Skeletal muscle cell (primary cell): ENCODE measurements around the gene TTC31.
A peak's percentile ranks its signal among the peaks of the same experiment; 100 is the strongest.

Experiments
- DNase-seq: peaks from one replicate; pipeline ENCODE4 v3.0.0-alpha.2; 2010; ENCODE audit warnings: low read depth
- H3K4me3 ChIP-seq: 2 replicates; pipeline ENCODE4 v1.5.1; 2011; ENCODE audit warnings: low read depth, mild to moderate bottlenecking, control low read depth, low read length, moderate library complexity

Gene TTC31

GRCh38 chr2:74501335-74502071, 18.6 kb downstream of the TTC31 start:
- DNase-seq = no peak
- H3K4me3 ChIP-seq = no peak overlapping the region

- DNase-seq = no peak
- peak overlapping the region; percentile 54 for H3K4me3 ChIP-seq
These were observed 19.4 kb downstream of the TTC31 start for GRCh38 chr2:74502147-74502719.

DNA sequence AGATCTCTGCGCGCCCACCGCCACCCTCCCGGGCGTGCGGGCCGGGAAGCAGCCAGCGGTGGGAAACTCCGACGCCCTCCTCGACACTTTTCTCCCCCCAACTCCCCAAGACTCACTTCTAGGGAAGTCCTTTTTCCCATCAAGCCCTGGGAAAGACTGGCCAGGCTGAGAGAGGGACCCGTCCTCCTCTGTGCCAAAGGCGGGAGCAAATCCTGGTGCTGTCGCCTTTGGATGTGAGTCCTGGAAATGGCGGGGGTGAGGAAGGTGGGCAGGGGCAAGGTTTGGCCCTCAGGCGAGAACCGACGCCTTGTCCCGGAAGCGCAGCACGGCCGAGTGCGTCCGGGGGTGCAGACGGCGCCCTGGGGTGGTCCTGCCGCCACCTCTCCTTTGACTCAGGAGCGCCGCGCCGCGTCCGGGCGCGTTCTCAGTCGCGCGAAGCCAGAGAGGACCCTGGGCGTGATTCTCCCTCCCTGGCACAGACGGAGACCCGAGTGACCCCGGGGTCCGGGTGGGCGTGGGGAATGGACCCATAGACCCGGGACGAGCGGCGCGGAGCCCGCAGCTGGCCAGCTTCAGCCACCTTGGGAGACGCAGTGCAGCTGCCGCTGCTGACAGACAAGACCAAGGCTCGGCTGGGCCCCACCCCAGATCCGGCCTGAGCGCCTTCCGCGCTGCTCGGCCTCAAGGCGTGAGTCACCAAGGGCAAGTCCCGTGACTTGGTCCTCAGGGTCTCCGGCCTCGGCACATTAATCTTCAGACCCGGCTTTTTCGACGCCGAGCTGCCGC, 20.0 kb downstream of the TTC31 start:
- DNase-seq = peak; percentile 35

DNA sequence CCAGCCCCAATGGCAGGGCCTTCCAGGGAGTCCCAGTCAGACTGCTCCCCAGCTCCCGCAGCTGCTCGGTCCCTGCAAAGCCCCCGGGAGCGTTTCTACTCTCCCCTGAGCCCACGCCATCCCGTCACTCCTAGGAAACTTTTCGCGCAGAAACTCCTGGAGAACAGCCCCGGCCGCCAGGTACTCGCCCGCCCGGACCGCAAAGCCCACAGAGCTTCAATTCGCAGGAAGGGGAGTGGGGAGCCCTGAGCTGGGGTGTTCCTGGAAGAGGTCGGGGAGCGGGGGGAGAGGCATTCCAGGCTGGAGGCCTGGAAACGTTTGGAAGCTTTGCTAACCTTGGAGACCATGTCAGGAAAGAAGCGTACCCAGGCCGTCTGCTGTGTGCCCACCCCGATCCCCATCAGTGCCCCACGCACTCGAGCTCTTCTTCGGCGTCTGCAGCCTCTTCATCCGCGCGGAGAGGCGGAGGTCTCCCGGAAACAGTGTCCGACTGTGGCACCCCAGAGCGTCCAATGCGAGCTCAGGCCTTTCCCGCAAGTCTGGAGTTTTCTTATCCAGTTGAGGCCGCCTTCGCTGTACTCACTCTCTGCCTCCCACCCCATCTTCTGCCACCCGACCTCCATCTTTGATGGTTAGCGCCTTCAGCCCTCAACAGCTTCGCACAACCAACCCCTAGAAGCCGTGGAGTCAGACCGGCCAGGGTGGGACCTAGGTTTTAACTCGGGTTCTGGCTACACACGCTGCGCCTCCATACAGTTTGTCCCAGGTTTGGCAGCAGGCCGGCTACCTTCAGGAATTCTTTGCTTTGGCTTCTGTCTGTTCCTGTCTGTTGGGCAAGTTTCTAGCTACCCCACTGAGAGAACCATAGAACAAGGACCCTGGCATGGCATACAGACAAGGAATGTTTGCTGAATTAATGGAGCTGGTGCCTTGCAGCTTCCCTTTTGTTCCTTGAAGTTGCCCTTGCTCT, 20.9 kb downstream of the TTC31 start:
- DNase-seq = no peak
- peak overlapping the region; percentile 54 for H3K4me3 ChIP-seq

More for the DNA sequence above, 20.0 kb downstream of the TTC31 start:
- peak overlapping the region; percentile 54 for H3K4me3 ChIP-seq

DNA sequence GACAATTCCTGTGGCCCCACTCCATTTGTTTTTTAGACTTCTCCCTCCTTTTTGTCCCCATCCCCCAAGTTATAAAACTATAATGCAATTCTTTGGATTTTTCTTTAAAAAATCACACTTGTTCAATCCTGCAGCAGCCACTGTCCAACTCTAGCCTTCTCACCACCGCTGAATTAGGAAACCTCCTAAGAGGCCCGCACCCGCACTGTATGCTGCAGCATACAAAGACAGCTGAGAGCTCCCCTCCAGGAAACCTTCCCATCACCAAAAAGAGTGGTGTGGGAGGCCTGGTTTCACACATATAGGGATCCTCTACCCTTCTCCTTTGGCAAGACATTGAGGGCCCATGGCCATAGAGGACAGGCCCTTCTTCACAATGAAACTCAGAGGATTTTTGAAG, 21.7 kb downstream of the TTC31 start:
- no peak for DNase-seq
- H3K4me3 ChIP-seq = no peak overlapping the region

DNA sequence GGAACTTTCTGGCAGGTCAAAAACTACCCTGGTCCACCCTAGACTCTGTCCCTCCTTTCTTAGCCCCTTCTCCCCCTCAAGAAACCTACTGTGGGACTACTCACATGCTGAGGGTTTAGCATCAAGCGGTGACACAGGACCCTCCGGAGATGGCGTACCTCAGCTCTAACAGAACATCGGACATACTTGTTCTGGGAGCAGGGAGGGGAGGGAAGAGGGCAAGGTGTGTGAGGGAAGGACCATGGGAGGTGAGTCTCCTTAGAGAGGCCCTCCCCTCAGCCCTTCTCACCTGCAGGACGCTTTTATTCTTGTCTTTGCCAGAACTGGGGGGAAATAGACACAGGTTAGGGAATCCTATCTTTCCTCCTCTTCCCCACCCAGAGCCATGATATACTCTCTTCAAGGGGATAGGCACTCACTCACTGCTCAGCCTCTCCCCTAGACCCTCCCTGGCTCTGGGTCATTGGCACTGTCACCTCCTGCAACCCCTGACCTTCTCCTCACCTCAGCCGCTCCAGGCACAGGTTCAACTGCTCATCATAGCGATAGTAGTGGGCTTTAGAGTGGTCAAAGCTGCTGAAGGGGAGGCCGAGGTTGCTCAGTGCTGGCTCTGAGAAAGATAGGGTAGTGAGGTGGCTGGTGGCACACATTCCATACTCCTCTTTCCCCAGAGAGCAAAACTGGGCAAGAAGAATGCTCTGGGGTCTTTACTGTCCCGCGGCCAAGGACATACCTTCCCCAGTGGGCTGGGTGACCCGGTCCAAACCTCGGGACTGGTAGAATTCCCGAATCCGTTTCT, 22.8 kb downstream of the TTC31 start:
- no peak for DNase-seq
- peak overlapping the region; percentile 5 for H3K4me3 ChIP-seq

GRCh38 chr2:74507145-74507925, 24.5 kb downstream of the TTC31 start, which contains the start of gene PCGF1:
Gene PCGF1, minus strand, starts transcription at chr2:74507695. Its CDS starts 27 bp downstream, at chr2:74507668.
- peak within 1 kb of the TSS; percentile 89 for H3K4me3 ChIP-seq
- DNase-seq = peak; percentile 90

- DNase-seq = no peak
- H3K4me3 ChIP-seq = peak overlapping the region; percentile 89
These were observed 25.1 kb downstream of the TTC31 start for GRCh38 chr2:74507926-74508520.

DNA sequence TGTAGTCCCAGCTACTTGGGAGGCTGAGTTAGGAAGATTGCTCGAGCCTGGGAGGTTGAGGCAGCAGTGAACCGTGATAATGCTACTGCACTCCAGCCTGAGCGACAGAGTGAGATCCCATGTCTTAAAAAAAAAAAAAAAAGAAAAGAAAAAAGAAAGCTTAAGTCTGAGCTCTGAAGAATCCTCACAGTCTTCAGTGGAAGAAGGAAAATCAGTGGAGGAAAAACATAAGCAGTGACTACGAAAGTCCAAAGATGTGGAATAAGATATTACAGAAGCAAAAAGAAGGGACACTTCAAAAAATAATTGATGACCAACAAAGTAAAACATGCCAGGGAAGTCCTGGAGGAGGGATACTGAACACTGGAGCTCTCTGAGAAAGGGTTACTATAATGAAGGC, 27.4 kb downstream of the TTC31 start:
- no peak for DNase-seq
- H3K4me3 ChIP-seq = no peak overlapping the region

- no peak overlapping the region for H3K4me3 ChIP-seq
- no peak for DNase-seq
These were observed 28.5 kb downstream of the TTC31 start for GRCh38 chr2:74511104-74511989.

DNA sequence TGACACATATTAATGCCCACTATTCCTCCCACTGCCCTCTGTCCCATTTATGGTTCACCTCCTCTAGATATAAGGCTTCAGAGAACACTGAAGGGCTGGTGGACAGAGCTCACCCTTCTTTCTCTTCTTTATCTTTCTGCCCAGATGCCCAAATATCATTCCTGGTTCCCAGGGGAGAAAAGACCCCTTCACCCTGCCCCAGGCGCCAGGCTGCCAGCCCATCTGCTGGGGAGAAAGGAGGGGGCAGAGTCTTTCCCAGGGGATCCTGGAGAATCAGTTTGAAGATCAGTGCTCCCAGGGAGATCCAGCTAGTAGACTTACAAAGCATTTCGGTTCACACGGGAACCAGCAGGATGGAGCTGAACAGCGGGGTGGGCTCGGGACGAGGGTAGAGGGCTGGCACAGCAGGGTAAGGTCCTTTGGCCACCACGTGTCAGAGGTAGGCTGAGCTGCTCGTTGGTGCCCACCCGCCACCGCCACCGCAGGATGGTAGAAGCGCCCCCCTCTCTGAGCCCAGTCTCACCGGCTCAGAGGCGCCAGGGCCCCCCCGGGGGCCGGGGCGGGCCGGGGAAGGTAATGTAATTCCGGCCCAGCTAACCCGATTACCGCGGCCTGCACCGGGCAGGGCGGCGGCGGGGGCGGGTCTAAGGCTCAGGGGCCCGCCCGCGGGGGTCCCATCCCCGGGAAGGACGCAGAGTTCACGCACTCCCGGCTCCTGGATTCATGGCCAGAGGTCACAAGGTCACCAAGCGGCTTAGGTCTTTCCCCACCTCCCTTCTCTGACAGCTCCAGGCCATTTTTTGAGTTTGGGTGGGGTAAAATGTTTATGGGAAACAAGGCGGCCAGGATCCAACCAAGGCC, 30.1 kb downstream of the TTC31 start:
- no peak overlapping the region for H3K4me3 ChIP-seq
- DNase-seq = no peak

GRCh38 chr2:74513605-74514367, 30.9 kb downstream of the TTC31 start:
- no peak overlapping the region for H3K4me3 ChIP-seq
- no peak for DNase-seq

- no peak within 1 kb of the TSS for H3K4me3 ChIP-seq
- DNase-seq = no peak
These were observed 31.7 kb downstream of the TTC31 start, which contains the start of gene TLX2 for GRCh38 chr2:74514368-74515270. Gene TLX2, plus strand, starts transcription at chr2:74514450. Its CDS starts 357 bp downstream, at chr2:74514807.
